PFSK-1 (cell line): ENCODE data around the gene RNF207.

Experiments
- FOXP2 ChIP-seq: optimal IDR thresholded peaks from 2 replicates; pipeline ENCODE3; 2011; ENCODE audit warnings: borderline replicate concordance, control low read depth, inconsistent platforms; ENCODE audit not compliant: insufficient read depth; ENCODE audit errors: extremely low read length, extremely low read depth
- POLR2AphosphoS5 ChIP-seq: IDR thresholded peaks from 2 replicates; pipeline ENCODE4 v1.6.1; 2012; ENCODE audit warnings: low read depth, mild to moderate bottlenecking, control low read depth, low read length, moderate library complexity
- REST ChIP-seq, 2 experiments: IDR thresholded peaks; 2 replicates each; pipeline versions ENCODE4 v1.6.1 to v1.8.0; 2011 to 2012; ENCODE audit warnings: low read depth in 2 of 2, low read length in 2 of 2, control low read depth in 1 of 2, inconsistent platforms in 1 of 2, mild to moderate bottlenecking in 1 of 2, moderate library complexity in 1 of 2; ENCODE audit not compliant: insufficient read depth in 1 of 2
- SIN3A ChIP-seq: IDR thresholded peaks from 2 replicates; pipeline ENCODE4 v1.6.1; 2012; ENCODE audit warnings: mild to moderate bottlenecking, low read length, moderate library complexity, borderline replicate concordance; ENCODE audit not compliant: insufficient read depth
- TAF1 ChIP-seq: IDR thresholded peaks from 2 replicates; pipeline ENCODE4 v1.6.1; 2012; ENCODE audit warnings: low read length, control low read depth, borderline replicate concordance; ENCODE audit not compliant: insufficient read depth

RNF207 gene

GRCh38 chr1:6266641-6267040, 60.7 kb downstream of the RNF207 start:
- TF ChIP-seq FOXP2 (no peak), TAF1 (no peak), REST (IDR thresholded peaks at IDR 0.05; ENCODE audit: insufficient read depth in 1 of 2, low read depth in 2 of 2, low read length in 2 of 2) (no peak), POLR2AphosphoS5 (no peak), SIN3A (no peak)

GRCh38 chr1:6267686-6268322, 61.9 kb downstream of the RNF207 start:
- TF ChIP-seq FOXP2 (no peak), TAF1 (no peak), REST (IDR thresholded peaks at IDR 0.05; ENCODE audit: insufficient read depth in 1 of 2, low read depth in 2 of 2, low read length in 2 of 2) (no peak), SIN3A (no peak), POLR2AphosphoS5 (no peak)

- TF ChIP-seq POLR2AphosphoS5 (no peak), REST (IDR thresholded peaks at IDR 0.05; ENCODE audit: insufficient read depth in 1 of 2, low read depth in 2 of 2, low read length in 2 of 2) (no peak)
These were observed 62.5 kb downstream of the RNF207 start for GRCh38 chr1:6268415-6268814.

GRCh38 chr1:6269296-6269695, 63.4 kb downstream of the RNF207 start:
- no peak for TF ChIP-seq SIN3A
- no peak for TF ChIP-seq TAF1
- TF ChIP-seq REST (IDR thresholded peaks at IDR 0.05; ENCODE audit: insufficient read depth in 1 of 2, low read depth in 2 of 2, low read length in 2 of 2) = no peak
- no peak for TF ChIP-seq POLR2AphosphoS5
- no peak for TF ChIP-seq FOXP2

GRCh38 chr1:6269720-6270400, 63.9 kb downstream of the RNF207 start:
- TF ChIP-seq TAF1 = no peak
- TF ChIP-seq SIN3A = no peak
- TF ChIP-seq POLR2AphosphoS5 = no peak
- TF ChIP-seq REST (IDR thresholded peaks at IDR 0.05; ENCODE audit: insufficient read depth in 1 of 2, low read depth in 2 of 2, low read length in 2 of 2) = no peak
- no peak for TF ChIP-seq FOXP2
